IMR-90 (cell line): ENCODE data around the gene ZFX. TPM values are rescaled to one million over a fixed set of nuclear protein-coding genes. Genes with fewer than 3 reads are reported as not detected.

Source experiments
- ATAC-seq: fragments of 200-7000 bp; cut with Tn5 transposase; 2 replicates; pipeline ENCODE4 v1.9.1; 2020; ENCODE audit warnings: low read depth, mild to moderate bottlenecking, moderate library complexity
- BruUV-seq: library from RNA; stranded (reverse); fragments of 400-500 nt; replicated peaks from 2 replicates; lab custom pipeline; 2021; lab: Mats Ljungman, UMichigan
- CTCF ChIA-PET: fragments of 300-600 bp; formaldehyde crosslinking; extraction: SDS; loops from one replicate; lab custom pipeline; 2021; ENCODE audit warnings: antibody characterized with exemption; lab: Yijun Ruan, JAX
- POLR2A ChIA-PET: fragments of 300-600 bp; sonication (Branson Sonifier 250); formaldehyde crosslinking; loops from one replicate; lab custom pipeline; 2022; ENCODE audit warnings: antibody characterized with exemption; ENCODE audit not compliant: unreplicated experiment; lab: Charles Lee
- DNase-seq: peaks from one replicate; pipeline ENCODE4 v3.0.0; 2013
- H2AFZ ChIP-seq: replicated peaks from 2 replicates; pipeline ENCODE3; 2013; ENCODE audit warnings: low read length, mild to moderate bottlenecking; ENCODE audit not compliant: poor library complexity
- H2AK5ac ChIP-seq: 2 replicates; pipeline ENCODE4 v1.6.1; 2013; ENCODE audit warnings: low read depth, low read length, inconsistent platforms
- H2AK9ac ChIP-seq: replicated peaks from 2 replicates; pipeline ENCODE3; 2013; ENCODE audit warnings: mild to moderate bottlenecking, low read depth, low read length, moderate library complexity; ENCODE audit not compliant: poor library complexity
- H2BK120ac ChIP-seq: 2 replicates; pipeline ENCODE4 v1.6.1; 2013; ENCODE audit warnings: low read depth, low read length, inconsistent platforms
- H2BK15ac ChIP-seq: 3 replicates; pipeline ENCODE4 v1.6.1; 2013; ENCODE audit warnings: low read depth, low read length, inconsistent platforms
- H2BK20ac ChIP-seq: 2 replicates; pipeline ENCODE4 v1.6.1; 2013; ENCODE audit warnings: low read depth, mild to moderate bottlenecking, inconsistent platforms, low read length, moderate library complexity
- H2BK5ac ChIP-seq: 2 replicates; pipeline ENCODE4 v1.6.1; 2013; ENCODE audit warnings: mild to moderate bottlenecking, low read depth, low read length, inconsistent platforms; ENCODE audit not compliant: poor library complexity, severe bottlenecking
- H3K14ac ChIP-seq: replicated peaks from 2 replicates; pipeline ENCODE4 v1.6.1; 2013; ENCODE audit warnings: low read depth, low read length, inconsistent platforms
- H3K18ac ChIP-seq: 2 replicates; pipeline ENCODE4 v1.6.1; 2013; ENCODE audit warnings: low read depth, low read length, control low read depth
- H3K23ac ChIP-seq: 2 replicates; pipeline ENCODE4 v1.6.1; 2013; ENCODE audit warnings: low read depth, low read length, inconsistent platforms
- H3K27ac ChIP-seq: 2 replicates; pipeline ENCODE4 v1.5.1; 2013; ENCODE audit warnings: mild to moderate bottlenecking, control low read depth, low read length; ENCODE audit not compliant: insufficient read depth
- H3K27me3 ChIP-seq: 2 replicates; pipeline ENCODE4 v1.6.1; 2013; ENCODE audit warnings: low read length; ENCODE audit not compliant: control insufficient read depth, insufficient read depth
- H3K36me3 ChIP-seq: 2 replicates; pipeline ENCODE4 v1.6.1; 2013; ENCODE audit warnings: low read length, mixed read lengths; ENCODE audit not compliant: control insufficient read depth, insufficient read depth
- H3K4ac ChIP-seq: 2 replicates; pipeline ENCODE4 v1.6.1; 2013; ENCODE audit warnings: low read depth, low read length, inconsistent platforms
- H3K4me1 ChIP-seq: 2 replicates; pipeline ENCODE4 v1.6.1; 2013; ENCODE audit warnings: low read length, mixed read lengths; ENCODE audit not compliant: control insufficient read depth, insufficient read depth
- H3K4me2 ChIP-seq: 2 replicates; pipeline ENCODE4 v1.6.1; 2013; ENCODE audit warnings: low read depth, mild to moderate bottlenecking, control low read depth, low read length, moderate library complexity
- H3K4me3 ChIP-seq: 2 replicates; pipeline ENCODE4 v1.5.1; 2013; ENCODE audit warnings: low read depth, mild to moderate bottlenecking, control low read depth, low read length, moderate library complexity; ENCODE audit not compliant: insufficient read depth
- H3K56ac ChIP-seq: 2 replicates; pipeline ENCODE4 v1.6.1; 2013; ENCODE audit warnings: low read length, inconsistent platforms; ENCODE audit not compliant: insufficient read depth; ENCODE audit errors: extremely low read depth
- H3K79me1 ChIP-seq, 2 experiments: 2 replicates each; pipeline ENCODE4 v1.6.1; 2013; ENCODE audit warnings: low read length in 2 of 2, inconsistent platforms in 1 of 2, low read depth in 1 of 2
- H3K9ac ChIP-seq: 2 replicates; pipeline ENCODE4 v1.6.1; 2013; ENCODE audit warnings: low read depth, low read length, control low read depth
- H3K9me1 ChIP-seq: 2 replicates; pipeline ENCODE4 v1.6.1; 2013; ENCODE audit warnings: low read length, inconsistent platforms; ENCODE audit not compliant: insufficient read depth
- H3K9me3 ChIP-seq: 2 replicates; pipeline ENCODE4 v1.6.1; 2013; ENCODE audit warnings: low read length; ENCODE audit not compliant: control insufficient read depth, insufficient read depth
- H4K20me1 ChIP-seq: 2 replicates; pipeline ENCODE4 v1.6.1; 2013; ENCODE audit warnings: low read length, inconsistent platforms; ENCODE audit not compliant: insufficient read depth
- H4K5ac ChIP-seq: 2 replicates; pipeline ENCODE4 v1.6.1; 2013; ENCODE audit warnings: mild to moderate bottlenecking, low read depth, low read length, control low read depth
- H4K8ac ChIP-seq, 2 experiments: 2 replicates each; pipeline ENCODE4 v1.6.1; 2013; ENCODE audit warnings: low read depth in 2 of 2, low read length in 2 of 2, control low read depth in 1 of 2, inconsistent platforms in 1 of 2
- H4K91ac ChIP-seq: 2 replicates; pipeline ENCODE4 v1.6.1; 2013; ENCODE audit warnings: low read depth, low read length, inconsistent platforms; ENCODE audit not compliant: insufficient read depth
- BHLHE40 ChIP-seq: fragments of 150-350 bp; IDR thresholded peaks from 2 replicates; pipeline ENCODE4 v1.6.1; 2016; ENCODE audit warnings: mild to moderate bottlenecking, low read depth, low read length
- CEBPB ChIP-seq: IDR thresholded peaks from 2 replicates; pipeline ENCODE4 v1.6.1; 2012; ENCODE audit warnings: low read depth, low read length, improper control_type of control experiment
- CHD1 ChIP-seq: IDR thresholded peaks from 2 replicates; pipeline ENCODE4 v1.6.1; 2012; ENCODE audit warnings: low read depth, low read length, improper control_type of control experiment
- CTCF ChIP-seq: conservative IDR thresholded peaks from 2 replicates; pipeline ENCODE4 v1.5.1; 2012; ENCODE audit warnings: mild to moderate bottlenecking, low read depth, low read length, improper control_type of control experiment
- ELK1 ChIP-seq: fragments of 150-350 bp; IDR thresholded peaks from 2 replicates; pipeline ENCODE4 v1.6.1; 2016; ENCODE audit warnings: low read depth, mild to moderate bottlenecking, low read length, moderate library complexity, borderline replicate concordance
- FOS ChIP-seq: fragments of 150-350 bp; IDR thresholded peaks from 2 replicates; pipeline ENCODE4 v1.6.1; 2016; ENCODE audit warnings: low read depth, low read length
- MAZ ChIP-seq: IDR thresholded peaks from 2 replicates; pipeline ENCODE4 v1.6.1; 2012; ENCODE audit warnings: low read depth, mild to moderate bottlenecking, low read length, improper control_type of control experiment, moderate library complexity, borderline replicate concordance
- MXI1 ChIP-seq: IDR thresholded peaks from 2 replicates; pipeline ENCODE4 v1.6.1; 2012; ENCODE audit warnings: low read depth, mild to moderate bottlenecking, low read length, moderate library complexity, borderline replicate concordance
- NFE2L2 ChIP-seq: fragments of 150-350 bp; IDR thresholded peaks from 2 replicates; pipeline ENCODE4 v1.6.1; 2016; ENCODE audit warnings: low read depth, mild to moderate bottlenecking, low read length
- RCOR1 ChIP-seq: IDR thresholded peaks from 2 replicates; pipeline ENCODE4 v1.6.1; 2012; ENCODE audit warnings: mild to moderate bottlenecking, low read length, improper control_type of control experiment; ENCODE audit not compliant: insufficient replicate concordance
- RFX5 ChIP-seq: IDR thresholded peaks from 2 replicates; pipeline ENCODE4 v1.8.0; 2012; ENCODE audit warnings: low read depth, mild to moderate bottlenecking, low read length, moderate library complexity
- USF2 ChIP-seq: fragments of 150-350 bp; IDR thresholded peaks from 2 replicates; pipeline ENCODE4 v1.6.1; 2017; ENCODE audit warnings: mild to moderate bottlenecking, antibody characterized with exemption, low read length, low read depth
- WGBS, 2 experiments: methylation state at CpG; one replicate each; pipeline versions ENCODE4 v1.1.5 to v1.1.7; 2013; ENCODE audit warnings: missing lambda C conversion rate in 2 of 2; ENCODE audit not compliant: insufficient read length in 1 of 2; ENCODE audit errors: extremely low coverage in 2 of 2; 5-methylcytosine and 5-hydroxymethylcytosine counted together
- dilution Hi-C: fragments of 300-500 bp; cut with HindIII; formaldehyde crosslinking; loops from one replicate; pipeline ENCODE4 v1.14.3; 2018; ENCODE audit warnings: low sequenced_read_pairs; ENCODE audit not compliant: unreplicated experiment
- in situ Hi-C: fragments of 300-500 bp; cut with MboI; formaldehyde crosslinking; loops from 3 replicates; pipeline ENCODE4 v1.14.3; 2019; ENCODE audit warnings: low sequenced_read_pairs, inconsistent platforms, mixed read lengths
- intact Hi-C: fragments of 100-400 bp; cut with micrococcal nuclease; formaldehyde crosslinking; loops from 2 replicates; pipeline ENCODE4 v1.10.0; 2022
- polyA plus RNA-seq, 3 experiments: library from polyadenylated mRNA; depleted of rRNA; stranded (reverse); fragments of >200 nt; gene quantifications; 2 replicates each; pipeline ENCODE4 v1.2.3, GENCODE V29; 2012; ENCODE audit warnings: low replicate concordance in 1 of 3
- total RNA-seq: library from RNA; depleted of rRNA; stranded (reverse); fragments of >200 nt; gene quantifications from 2 replicates; pipeline ENCODE4 v1.2.3, GENCODE V29; 2012

ZFX gene
- total and polyA plus RNA-seq, 2 of the 4 experiments (the other 2 are of a cell fraction), result 16.0 to 99.3 TPM

- Histone ChIP-seq H2BK20ac (no peak overlapping the region), H3K9ac (no peak overlapping the region), H3K4me2 (no peak overlapping the region), H2BK15ac (no peak overlapping the region), H3K9me3 (no peaks in the 10 kb centered on the region), H3K9me1 (peaks cover 5% of the 10 kb centered on the region; the same call in 1 of the 2 replicates), H4K8ac (no peak overlapping the region), H4K20me1 (no peaks in the 10 kb centered on the region), H3K4me3 (no peak overlapping the region), H3K14ac (no peak overlapping the region), H4K5ac (no peak overlapping the region), H3K4me1 (no peaks in the 10 kb centered on the region), H2AK5ac (no peak overlapping the region), H4K91ac (no peak overlapping the region), H3K27me3 (peaks cover 4% of the 10 kb centered on the region; the same call in 1 of the 2 replicates), H3K18ac (no peak overlapping the region), H3K4ac (no peak overlapping the region), H2AK9ac (no peak overlapping the region), H2BK5ac (no peak overlapping the region), H3K23ac (no peak overlapping the region), H3K56ac (no peak overlapping the region), H3K27ac (no peak overlapping the region), H3K79me1 (no peaks in the 10 kb centered on the region), H2BK120ac (no peak overlapping the region), H3K36me3 (no peaks in the 10 kb centered on the region), H2AFZ (no peak overlapping the region)
- ChIA-PET POLR2A (no interaction called here), CTCF (interaction anchor here (1.1 kb wide), 1 partner anchor 127 kb away, joined by 4 read pairs; no protein-coding TSS in a partner anchor)
- WGBS, 2 experiments, result 71% methylated on average over 2 of the region's 5 CpGs; no CpG with 5 or more reads in 1 of the 2 experiments
- dilution Hi-C loops (no loop called here), intact Hi-C loops (loop anchor here (2.0 to 10.0 kb wide), 3 partner anchors 162 to 548 kb away; partner anchors contain the start of genes APOO and CXorf58), in situ Hi-C loops (no loop called here)
- DNase-seq, result no peak
- BruUV-seq, result no TSS peak
- ATAC-seq, result no peak
- no peak for TF ChIP-seq MXI1
- no peak for TF ChIP-seq BHLHE40
- no peak for TF ChIP-seq FOS
- TF ChIP-seq MAZ, result no peak
- no peak for TF ChIP-seq CEBPB
- no peak for TF ChIP-seq RCOR1
- no peak for TF ChIP-seq CHD1
- TF ChIP-seq CTCF, result no peak
- TF ChIP-seq RFX5, result no peak
- no peak for TF ChIP-seq ELK1
- no peak for TF ChIP-seq NFE2L2
- no peak for TF ChIP-seq USF2
Observed at GRCh38 chrX:24243188-24243587, 93.7 kb downstream of the ZFX start.
